Ovary (tissue), 9 donors: ENCODE results near the gene PPP2R2C. TPM values are rescaled to one million over a fixed set of nuclear protein-coding genes. Genes with fewer than 3 reads are reported as not detected.

Experiments used
- DNase-seq, 5 donors: peaks; one replicate each; pipeline ENCODE4 v3.0.0-alpha.2; 2019 to 2020
- H3K27ac ChIP-seq, 2 donors: fragments of 200-600 bp; one replicate each; pipeline versions ENCODE4 v1.5.1 to v1.8.0; 2019 to 2022
- H3K27me3 ChIP-seq: fragments of 200-600 bp; one replicate; pipeline ENCODE4 v1.8.0; 2022
- H3K36me3 ChIP-seq: fragments of 200-600 bp; sonication (generic); one replicate; pipeline ENCODE4 v1.5.1; 2019
- H3K4me1 ChIP-seq: one replicate; pipeline ENCODE4 v1.8.1; 2013; ENCODE audit warnings: mild to moderate bottlenecking, moderate library complexity; ENCODE audit not compliant: insufficient read depth
- H3K4me3 ChIP-seq: fragments of 200-600 bp; sonication (generic); one replicate; pipeline ENCODE4 v1.5.1; 2017
- H3K9me3 ChIP-seq, 2 donors: fragments of 200-600 bp in 1 of 2; sonication (generic) in 1 of 2; one replicate each; pipeline versions ENCODE4 v1.5.1 to v1.8.1; 2013 to 2019; ENCODE audit warnings: mild to moderate bottlenecking in 1 of 2, moderate library complexity in 1 of 2
- EP300 ChIP-seq: sonication (generic); formaldehyde crosslinking; IDR thresholded peaks from one replicate; pipeline ENCODE4 v1.6.1; 2017; ENCODE audit warnings: antibody characterized with exemption
- POLR2A ChIP-seq: fragments of 450-650 bp; IDR thresholded peaks from one replicate; pipeline ENCODE4 v1.6.1; 2017; ENCODE audit warnings: antibody characterized with exemption, mild to moderate bottlenecking, moderate library complexity
- WGBS, 3 donors: extraction: QIAGEN DNeasy Blood & Tissue Kit in 1 of 3; methylation state at CpG; one replicate each; pipeline versions ENCODE4 v1.1.5 to v1.1.7; 2013 to 2017; 5-methylcytosine and 5-hydroxymethylcytosine counted together
- intact Hi-C, 4 donors: fragments of 100-400 bp; cut with DNase I; formaldehyde crosslinking; loops; one replicate each; pipeline versions ENCODE4 v1.11.0 to v1.15.1; 2022 to 2023
- polyA plus RNA-seq, 2 donors: library from polyadenylated mRNA; stranded (reverse); fragments of 200-250 nt in 1 of 2; fragments of 350-450 nt in 1 of 2; fragmentation: Illumina TruSeq in 1 of 2; extraction: RNeasy Lipid Tissue Mini Kit (QIAGEN cat#74804) in 1 of 2; gene quantifications; one replicate each; pipeline ENCODE4 v1.2.3, GENCODE V29; 2013 to 2014
- total RNA-seq, 7 donors: library from RNA; depleted of rRNA in 2 of 7; stranded (reverse); fragments of >200 nt in 2 of 7; fragmentation: NEBNext Ultra II Directional in 3 of 7; extraction: Animal tissue kit (Norgen Biotek cat#: 25700) in 3 of 7; gene quantifications; one replicate each; pipeline versions ENCODE4 v1.1.0 to v1.2.4, GENCODE V29; 2016 to 2023
- TF ChIP-seq, protein P1 (sequence below), 3 donors: fragments of 450-650 bp in 2 of 3; fragments of 200-600 bp in 1 of 3; IDR thresholded peaks; one replicate each; pipeline versions ENCODE4 v1.5.1 to v1.8.0; 2016 to 2022; ENCODE audit warnings: antibody characterized with exemption in 3 of 3, mild to moderate bottlenecking in 1 of 3
- donor health status: DM: no; HTN: no; CAD: no; lungs with moderate emphysema.
- donor health status: DM: no; HTN: no; CAD: no.
- donor health status: Bipolar disorder and iron deficiency.
- donor health status: DM: yes; HTN: yes; CAD: no.
- donor health status: DM: no; HTN: no; CAD: no.
- donor health status: DM: yes; HTN: yes; CAD: no.

The PPP2R2C gene
- total and polyA plus RNA-seq, 9 donors, result 0.12 to 4.5 (median 0.77) TPM

DNA sequence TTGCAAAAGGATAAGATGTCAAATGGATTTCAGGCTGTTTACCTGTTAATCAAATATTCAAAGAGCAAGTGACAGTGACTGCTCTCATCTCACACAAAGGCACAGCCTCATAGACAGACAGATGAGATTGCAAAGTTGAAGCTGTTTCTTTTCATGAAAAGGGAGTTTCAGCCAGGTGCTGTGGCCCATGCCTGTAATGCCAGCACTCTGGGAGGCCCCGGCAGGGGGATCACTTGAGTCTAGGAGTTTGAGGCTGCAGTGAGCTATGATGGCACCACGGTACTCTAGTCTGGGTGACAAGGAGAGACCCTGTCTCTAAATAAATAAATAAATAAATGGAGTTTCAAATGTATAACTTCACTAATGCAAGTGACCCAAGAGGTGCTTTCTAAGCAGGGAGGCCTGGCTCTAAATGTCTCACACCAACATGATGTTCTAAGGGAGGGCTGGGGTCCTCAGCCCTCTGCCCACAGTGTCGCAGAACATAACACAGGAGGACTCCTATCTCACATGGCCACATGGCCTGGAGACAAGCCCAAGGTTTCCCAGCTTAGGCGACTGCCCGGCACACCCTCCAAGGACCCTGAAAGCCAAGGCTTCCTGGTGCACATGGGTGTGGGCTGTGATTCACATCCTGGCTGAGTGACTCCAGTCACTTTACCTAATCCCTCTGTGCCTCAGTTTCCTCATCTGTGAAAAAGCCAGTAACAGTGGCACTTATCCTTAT, 26.8 kb downstream of the PPP2R2C start:
- H3K4me1 ChIP-seq, result peaks cover 2% of the 10 kb centered on the region
- no peaks in the 10 kb centered on the region for H3K9me3 ChIP-seq
- H3K27ac ChIP-seq, result no peak overlapping the region
- H3K27me3 ChIP-seq, result no peaks in the 10 kb centered on the region
- intact Hi-C loops, result no loop called here
- no peak for DNase-seq
- H3K36me3 ChIP-seq, result no peaks in the 10 kb centered on the region
- no peak for TF ChIP-seq POLR2A
- TF ChIP-seq, protein P1, sequence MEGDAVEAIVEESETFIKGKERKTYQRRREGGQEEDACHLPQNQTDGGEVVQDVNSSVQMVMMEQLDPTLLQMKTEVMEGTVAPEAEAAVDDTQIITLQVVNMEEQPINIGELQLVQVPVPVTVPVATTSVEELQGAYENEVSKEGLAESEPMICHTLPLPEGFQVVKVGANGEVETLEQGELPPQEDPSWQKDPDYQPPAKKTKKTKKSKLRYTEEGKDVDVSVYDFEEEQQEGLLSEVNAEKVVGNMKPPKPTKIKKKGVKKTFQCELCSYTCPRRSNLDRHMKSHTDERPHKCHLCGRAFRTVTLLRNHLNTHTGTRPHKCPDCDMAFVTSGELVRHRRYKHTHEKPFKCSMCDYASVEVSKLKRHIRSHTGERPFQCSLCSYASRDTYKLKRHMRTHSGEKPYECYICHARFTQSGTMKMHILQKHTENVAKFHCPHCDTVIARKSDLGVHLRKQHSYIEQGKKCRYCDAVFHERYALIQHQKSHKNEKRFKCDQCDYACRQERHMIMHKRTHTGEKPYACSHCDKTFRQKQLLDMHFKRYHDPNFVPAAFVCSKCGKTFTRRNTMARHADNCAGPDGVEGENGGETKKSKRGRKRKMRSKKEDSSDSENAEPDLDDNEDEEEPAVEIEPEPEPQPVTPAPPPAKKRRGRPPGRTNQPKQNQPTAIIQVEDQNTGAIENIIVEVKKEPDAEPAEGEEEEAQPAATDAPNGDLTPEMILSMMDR (IDR thresholded peaks at IDR 0.05), result no peak
- TF ChIP-seq EP300, result no peak
- 68 to 77% (median 69%) methylated on average over 5 of the region's 5 CpGs for WGBS, 3 donors
- no peak overlapping the region for H3K4me3 ChIP-seq

DNA sequence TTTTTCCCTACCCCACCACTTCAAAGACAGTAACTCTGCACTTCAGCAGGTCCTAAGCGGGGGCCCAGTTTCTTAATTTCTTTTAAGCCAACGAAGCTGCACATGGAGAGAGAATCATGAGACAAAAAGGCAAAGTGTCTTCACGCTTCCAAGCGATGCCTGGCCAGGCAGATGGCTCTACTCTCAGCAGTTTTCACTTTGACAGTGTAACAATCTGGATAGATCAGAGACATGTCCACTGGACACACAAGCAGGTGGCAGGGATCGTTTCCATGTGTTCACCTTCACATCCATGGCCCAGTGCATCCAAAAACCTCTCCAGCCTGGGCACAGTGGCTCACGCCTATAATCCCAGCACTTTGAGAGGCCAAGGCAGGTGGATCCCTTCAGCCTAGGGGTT, 27.8 kb downstream of the PPP2R2C start:
- H3K27me3 ChIP-seq, result no peaks in the 10 kb centered on the region
- intact Hi-C loops, result no loop called here
- no peaks in the 10 kb centered on the region for H3K36me3 ChIP-seq
- WGBS, 3 donors, result 88 to 89% (median 89%) methylated on average over 6 of the region's 6 CpGs
- no peak for DNase-seq
- no peak overlapping the region for H3K4me3 ChIP-seq
- no peak overlapping the region for H3K27ac ChIP-seq
- no peaks in the 10 kb centered on the region for H3K9me3 ChIP-seq
- peaks cover 2% of the 10 kb centered on the region for H3K4me1 ChIP-seq
- TF ChIP-seq POLR2A (no peak), EP300 (no peak)
- TF ChIP-seq, protein P1 (IDR thresholded peaks at IDR 0.05), result no peak

DNA sequence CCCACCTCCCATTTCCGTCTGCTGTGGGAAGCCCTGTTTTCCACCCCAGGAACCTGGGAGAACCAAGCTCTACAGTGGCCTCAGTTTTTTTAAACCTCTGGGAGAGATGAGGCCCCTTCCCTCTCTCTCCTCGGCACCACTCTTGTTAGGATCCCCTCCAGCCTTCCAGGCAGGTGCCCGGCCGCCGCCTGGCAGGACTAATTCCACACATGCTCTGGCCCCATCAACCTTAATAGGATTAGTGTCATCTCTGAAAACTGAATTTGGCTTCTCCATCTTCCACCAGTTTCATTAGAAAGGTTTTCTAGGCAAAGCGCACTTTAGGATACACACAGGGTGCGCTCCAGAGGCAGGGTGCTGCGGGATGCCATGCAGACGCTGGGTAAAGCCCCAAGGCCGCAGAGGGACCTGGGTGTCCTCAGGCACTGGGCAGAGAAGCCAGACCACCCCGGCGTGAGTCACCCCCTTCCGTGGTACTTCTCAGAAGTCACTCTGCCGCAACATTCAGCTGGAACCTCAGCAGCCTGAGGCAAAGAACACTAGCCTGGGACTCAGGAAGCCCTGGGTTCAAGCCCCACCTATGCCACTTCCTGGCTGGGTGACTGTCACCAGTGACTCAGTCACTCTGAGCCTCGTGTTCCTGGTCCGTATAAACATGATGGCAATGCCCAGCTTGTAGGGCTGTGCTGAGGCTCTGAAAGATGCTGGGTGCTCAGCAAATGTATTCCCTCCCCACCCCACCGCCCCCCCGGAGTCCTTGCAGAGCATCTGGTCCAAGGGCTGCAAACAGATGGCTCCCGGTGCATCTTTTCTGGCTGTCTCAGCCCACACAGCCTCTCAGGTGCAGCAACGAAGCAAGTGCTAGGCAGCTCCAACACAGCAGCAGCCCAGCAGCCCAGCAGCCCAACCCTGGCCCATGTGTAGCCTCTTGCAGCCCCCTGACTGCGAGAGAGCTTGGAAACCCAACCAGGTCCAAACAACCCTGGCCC, 29.1 kb downstream of the PPP2R2C start:
- TF ChIP-seq POLR2A (no peak), EP300 (no peak)
- TF ChIP-seq, protein P1 (IDR thresholded peaks at IDR 0.05), result no peak

DNA sequence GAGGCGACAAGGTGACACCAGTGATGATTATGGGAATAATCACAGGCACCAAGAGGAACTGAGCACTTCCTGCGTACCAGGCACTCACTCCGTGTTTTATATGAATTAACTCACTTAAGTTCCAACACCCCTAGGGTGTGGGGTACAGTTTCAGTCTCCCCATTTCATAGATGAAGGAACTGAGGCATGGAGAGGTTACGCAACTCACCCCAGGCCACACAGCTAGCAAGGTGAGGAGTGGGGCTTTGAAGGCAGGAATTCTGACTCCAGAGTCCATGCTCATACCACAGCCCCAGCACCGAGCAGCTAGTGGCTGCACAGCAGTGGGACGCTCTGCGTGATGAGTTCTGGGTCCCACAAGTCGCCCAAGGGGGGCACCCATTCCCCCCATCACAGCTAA, 29.9 kb downstream of the PPP2R2C start:
- TF ChIP-seq EP300 (no peak), POLR2A (no peak)
- TF ChIP-seq, protein P1 (IDR thresholded peaks at IDR 0.05), result no peak
- peaks cover 7% of the 10 kb centered on the region for H3K4me1 ChIP-seq
- H3K4me3 ChIP-seq, result no peak overlapping the region
- DNase-seq, result no peak
- 84 to 97% (median 94%) methylated on average over 8 of the region's 8 CpGs for WGBS, 3 donors
- no peaks in the 10 kb centered on the region for H3K9me3 ChIP-seq
- intact Hi-C loops, result no loop called here
- H3K27ac ChIP-seq, result no peak overlapping the region
- H3K27me3 ChIP-seq, result no peaks in the 10 kb centered on the region
- H3K36me3 ChIP-seq, result no peaks in the 10 kb centered on the region

More for the DNA sequence above, 29.1 kb downstream of the PPP2R2C start:
- peaks cover 4% of the 10 kb centered on the region for H3K4me1 ChIP-seq
- 79 to 85% (median 84%) methylated on average over 21 of the region's 21 CpGs for WGBS, 3 donors
- no peak overlapping the region for H3K4me3 ChIP-seq
- H3K27me3 ChIP-seq, result no peaks in the 10 kb centered on the region
- intact Hi-C loops, result no loop called here
- no peaks in the 10 kb centered on the region for H3K9me3 ChIP-seq
- no peak overlapping the region for H3K27ac ChIP-seq
- H3K36me3 ChIP-seq, result no peaks in the 10 kb centered on the region
- no peak for DNase-seq
